MM.1S (cell line): ENCODE data around the gene BTBD9.

ENCODE experiments used
- CTCF ChIP-seq: fragments of 300-600 bp; sonication (generic); IDR thresholded peaks from 2 replicates; pipeline ENCODE4 v1.5.1; 2016; ENCODE audit warnings: antibody characterized with exemption, low read length, mixed read lengths
- EZH2 ChIP-seq: fragments of 300-600 bp; sonication (generic); optimal IDR thresholded peaks from 2 replicates; pipeline ENCODE3; 2017; ENCODE audit warnings: low read depth, mild to moderate bottlenecking, antibody characterized with exemption, low read length, mixed read lengths

DNA sequence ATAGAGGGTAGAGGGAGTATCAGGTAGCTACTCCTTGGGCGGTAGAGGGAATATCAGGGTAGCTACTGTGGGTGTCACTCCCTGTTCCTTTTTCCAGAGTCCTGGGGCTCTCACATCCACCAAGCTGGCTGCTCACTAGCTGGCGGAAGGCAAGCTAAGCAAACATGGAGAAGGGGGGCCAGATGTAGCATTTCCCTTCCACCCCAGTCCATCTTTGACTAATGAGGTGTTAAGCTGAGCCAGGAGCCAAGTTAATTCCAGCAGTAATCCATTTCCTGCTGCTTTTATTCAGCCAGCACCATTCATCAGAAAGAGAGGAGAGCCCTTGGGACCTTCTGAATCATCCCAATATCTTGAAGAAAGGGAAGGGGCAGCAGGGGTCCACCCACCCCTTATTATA is 490.2 kb downstream of the BTBD9 start:
- no peak for TF ChIP-seq CTCF
- TF ChIP-seq EZH2: no peak
